AG08395 (cell line): ENCODE results near the gene SLC39A7.

ENCODE experiments used
- DNase-seq: peaks from one replicate; pipeline ENCODE4 v3.0.0; 2012; ENCODE audit warnings: mixed read lengths, low spot score

SLC39A7 gene

DNA sequence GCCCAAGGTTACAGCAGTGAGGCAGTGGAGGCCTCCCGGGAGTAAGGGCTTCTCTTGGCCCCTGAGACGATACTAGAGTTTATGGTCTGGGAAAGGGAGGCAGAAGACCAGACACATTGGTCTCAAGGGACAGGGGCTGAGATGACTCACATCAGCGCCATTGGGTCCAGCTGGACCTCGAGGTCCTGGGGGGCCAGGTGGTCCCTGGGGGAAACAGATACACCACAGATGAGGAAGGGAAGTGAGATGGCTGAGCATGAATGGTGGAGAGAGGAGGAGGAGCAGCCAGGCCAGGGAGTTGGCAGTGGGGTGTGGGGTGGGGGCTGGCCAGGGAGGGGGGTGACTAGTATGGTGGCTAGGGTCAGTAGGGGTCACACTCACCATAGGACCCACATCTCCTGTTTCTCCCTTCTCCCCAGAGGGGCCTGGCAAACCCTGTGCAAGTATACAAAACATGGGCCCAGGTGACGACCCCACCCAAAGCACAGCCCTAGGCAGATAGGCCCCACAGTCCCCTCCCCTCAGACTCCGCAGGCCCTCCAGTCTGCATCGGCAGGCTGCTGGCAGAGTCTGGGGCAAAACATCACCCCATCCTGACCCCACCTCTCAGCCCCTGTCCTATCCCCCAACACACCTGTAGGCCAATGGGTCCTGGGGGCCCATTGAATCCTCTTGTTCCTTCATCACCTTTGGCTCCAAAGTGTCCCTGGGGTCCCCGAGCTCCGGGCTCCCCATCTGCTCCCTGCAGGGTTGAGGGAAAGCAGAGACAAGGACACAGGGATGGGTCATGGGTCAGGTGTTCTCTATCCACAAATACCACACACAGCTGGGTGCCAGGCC is 30.3 kb upstream of the SLC39A7 start:
- DNase-seq: no peak

DNA sequence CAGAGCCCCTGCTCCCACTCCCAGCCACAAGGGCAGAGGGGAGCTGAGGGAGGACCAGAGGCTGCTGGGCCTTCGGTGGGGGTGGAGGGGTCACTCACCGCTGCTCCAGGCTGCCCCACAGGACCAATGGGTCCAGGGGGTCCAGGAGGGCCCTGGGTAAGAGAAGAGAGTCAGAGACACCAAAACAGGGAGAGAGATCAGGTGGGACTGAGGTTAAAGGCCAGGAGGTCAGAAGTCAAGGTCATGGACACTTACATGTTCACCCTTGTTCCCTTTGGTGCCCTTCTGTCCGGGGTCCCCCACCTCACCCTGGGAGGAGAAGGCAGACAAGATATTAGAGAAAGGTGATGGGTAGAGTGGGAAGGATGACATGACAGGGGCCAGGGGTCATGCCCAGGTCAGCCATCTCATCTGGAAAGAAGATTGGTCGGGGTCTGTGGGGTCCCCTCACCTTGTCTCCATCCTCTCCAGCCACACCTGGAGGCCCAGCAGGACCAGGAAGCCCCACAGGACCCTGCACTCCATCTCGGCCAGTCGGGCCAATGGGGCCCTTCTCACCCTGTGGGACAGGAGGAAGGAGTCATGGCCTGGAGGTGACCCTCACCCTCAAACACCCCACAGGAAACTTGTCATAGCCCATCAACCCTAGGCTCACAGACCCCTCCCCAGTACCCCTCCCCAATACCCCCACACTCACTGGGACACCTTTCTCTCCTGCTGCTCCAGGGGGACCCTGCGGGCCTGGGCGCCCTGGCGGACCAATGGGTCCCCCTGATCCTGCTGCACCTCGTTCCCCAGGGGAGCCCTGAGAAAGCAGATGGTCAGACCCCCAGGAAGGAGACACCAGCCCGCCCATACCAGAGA is 29.4 kb upstream of the SLC39A7 start:
- DNase-seq: no peak

DNA sequence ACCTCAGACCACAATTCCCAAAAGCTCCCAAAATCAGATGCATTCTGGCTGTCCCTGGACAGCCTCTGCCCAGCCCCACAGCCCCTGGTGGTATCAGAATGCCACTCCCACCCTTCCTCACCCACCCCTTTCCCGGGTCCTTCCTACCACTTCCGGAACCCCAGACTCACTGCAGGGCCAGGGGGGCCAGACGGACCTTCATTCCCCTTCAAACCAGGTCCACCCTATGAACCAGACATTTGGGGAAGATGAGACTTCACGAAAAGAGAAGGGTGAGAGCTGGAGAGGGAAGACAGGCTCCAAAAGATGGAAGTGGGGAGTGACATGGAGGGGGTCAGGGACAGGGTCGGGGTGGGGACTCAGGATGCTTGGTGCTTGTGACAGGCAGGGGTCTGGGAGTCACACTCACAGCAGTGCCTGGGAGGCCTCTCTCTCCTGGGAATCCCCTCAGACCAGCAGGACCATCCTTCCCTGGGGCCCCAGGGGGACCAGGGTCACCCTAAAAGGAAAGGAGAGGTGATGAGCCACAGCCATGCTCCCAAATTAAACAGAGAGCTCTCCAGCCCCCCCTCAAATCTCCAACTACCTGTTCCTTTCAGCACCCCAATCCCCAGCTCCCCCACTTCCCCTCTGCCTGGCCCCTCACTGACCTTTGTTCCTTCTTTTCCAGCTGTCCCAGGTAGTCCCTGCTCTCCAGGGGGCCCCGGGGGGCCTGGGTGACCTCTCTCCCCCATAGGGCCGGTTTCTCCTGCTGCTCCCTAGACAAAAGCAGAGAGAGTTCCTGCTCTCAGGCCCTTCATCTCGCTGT is 28.6 kb upstream of the SLC39A7 start:
- DNase-seq: no peak

GRCh38 chr6:33172688-33173534 is 27.8 kb upstream of the SLC39A7 start:
- DNase-seq: peak; percentile 76

DNA sequence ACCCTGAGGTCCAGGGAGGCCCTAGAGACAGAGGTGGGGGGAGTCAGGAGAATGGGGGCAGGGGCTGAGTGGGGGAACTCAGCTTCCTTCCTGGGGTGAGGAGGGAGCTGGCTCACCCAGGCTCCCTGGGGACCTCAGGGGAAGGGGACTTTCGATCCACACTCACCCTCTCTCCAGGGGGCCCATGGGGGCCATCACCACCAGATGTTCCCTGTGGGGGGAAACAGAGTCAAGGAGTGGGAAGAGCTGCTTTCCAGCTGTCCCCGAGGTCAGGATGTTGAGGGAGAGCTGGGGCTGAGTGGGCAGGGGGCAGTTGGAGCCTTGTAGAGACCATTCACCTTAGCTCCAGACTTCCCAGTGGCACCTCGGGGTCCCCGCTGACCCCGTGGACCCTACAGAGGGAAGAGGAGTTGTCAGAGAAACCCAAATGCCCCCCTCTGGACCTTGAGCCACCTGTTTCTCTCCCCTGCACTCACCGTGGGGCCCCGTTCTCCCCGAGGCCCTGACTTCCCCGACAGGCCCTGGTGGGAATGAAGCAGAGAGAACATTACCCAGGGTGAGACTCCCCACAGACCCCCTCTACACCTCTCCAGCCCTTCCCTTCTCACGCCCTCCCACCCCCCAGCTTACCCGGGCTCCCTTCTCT is 27.0 kb upstream of the SLC39A7 start:
- no peak for DNase-seq

- no peak for DNase-seq
These were observed 25.9 kb upstream of the SLC39A7 start for GRCh38 chr6:33174784-33175183.

DNA sequence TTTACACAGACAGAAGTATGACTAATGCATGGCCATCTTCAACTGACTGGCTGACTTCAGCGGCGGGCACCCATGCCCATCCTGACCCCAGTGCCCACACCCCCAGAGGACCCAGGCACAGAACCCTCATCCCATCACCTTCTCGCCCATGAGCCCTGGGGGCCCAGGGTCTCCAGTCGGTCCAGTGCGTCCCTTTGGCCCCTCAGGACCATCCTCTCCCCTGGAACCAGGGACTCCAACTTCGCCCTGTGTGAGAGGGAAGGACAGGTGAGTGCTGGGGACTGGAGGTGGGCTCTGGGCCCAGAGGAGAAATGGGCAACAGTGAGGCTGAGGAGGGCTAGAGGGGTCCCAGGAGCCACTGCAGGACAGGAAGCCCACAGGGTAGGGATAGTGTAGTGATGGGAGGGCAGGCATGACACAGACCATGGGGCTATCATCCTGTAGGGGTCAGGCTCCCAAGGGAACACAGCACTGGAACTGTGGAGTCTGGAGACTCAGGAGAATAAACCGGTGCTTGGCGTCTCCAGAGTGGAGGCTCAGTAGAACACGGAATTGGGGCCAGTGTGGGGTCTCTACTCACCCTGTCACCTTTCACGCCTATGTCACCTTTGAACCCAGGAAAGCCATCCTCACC is 25.1 kb upstream of the SLC39A7 start:
- no peak for DNase-seq

- no peak for DNase-seq
These were observed 23.8 kb upstream of the SLC39A7 start for GRCh38 chr6:33176906-33177305.

DNA sequence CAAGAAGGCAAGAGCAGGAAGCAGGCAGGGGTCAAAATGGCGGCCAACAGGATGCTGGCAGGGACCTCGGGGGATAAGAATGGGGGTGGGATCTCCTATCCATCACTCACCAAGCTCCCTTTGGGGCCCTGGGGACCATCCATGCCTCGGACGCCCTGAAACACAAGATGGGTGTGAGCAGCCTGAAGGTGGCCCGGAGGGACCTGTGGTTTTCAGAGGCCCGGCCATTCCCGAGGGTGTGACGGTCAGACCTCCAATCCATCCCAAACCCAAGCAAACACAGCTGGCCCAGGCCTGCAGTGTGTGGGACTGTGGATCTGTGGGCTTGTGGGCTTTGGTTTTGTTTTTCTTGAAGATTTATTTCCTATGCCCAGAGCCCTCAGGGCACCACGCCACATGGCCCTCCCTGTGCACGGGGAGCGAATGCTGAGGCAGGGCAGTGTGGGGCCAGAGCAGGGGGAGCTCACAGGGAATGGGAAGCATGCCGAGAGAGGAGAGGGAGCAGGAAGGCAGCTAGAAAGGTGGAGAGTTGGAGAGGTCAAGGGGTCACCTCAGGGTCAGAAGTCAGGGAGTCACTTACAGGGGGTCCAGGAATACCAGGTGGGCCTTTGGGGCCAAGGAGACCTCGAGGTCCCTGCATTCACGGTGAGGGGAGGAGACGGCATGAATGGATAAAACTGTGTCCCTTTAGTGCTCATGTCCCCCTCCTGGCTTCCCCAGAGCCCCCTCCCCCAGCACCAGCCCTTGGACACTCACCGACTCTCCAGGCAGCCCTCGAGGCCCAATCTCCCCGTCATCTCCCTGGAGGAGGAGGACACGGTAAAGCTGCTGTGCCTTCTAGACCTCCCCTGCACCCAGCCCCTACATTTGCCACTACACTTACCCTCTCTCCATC is 22.9 kb upstream of the SLC39A7 start:
- no peak for DNase-seq

DNA sequence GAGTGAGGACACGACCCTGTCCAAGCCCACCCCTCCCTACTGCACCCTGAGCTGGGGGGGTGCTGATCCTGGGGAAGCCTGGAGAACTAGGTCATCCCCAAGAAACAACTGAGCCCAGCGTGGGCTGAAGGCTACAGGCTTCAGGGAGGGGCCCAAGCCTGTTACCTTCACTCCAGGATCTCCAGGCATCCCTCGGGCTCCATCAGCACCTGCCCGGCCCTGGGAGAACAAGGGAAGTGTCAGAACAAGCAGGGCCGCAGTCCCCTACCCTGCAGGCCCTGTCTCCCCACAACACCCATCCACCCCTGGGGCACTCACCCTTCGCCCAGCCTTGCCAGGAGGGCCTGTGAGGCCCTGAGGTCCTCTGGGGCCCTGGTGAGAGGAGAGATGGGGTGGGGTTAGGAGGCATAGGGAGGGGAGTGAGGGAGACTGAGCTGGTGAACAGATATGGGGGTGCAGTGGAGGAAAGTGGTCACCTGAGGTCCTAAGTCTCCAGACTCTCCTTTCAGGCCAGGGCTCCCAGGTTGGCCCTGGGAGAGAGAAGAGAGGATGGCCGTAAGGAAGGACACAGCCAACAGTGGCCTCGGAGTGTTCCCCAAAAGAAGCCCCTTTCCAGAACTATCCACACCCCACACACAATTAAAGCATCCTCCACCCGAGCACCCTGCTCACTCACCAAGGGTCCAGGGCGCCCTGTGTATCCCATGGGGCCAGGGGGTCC is 21.8 kb upstream of the SLC39A7 start:
- DNase-seq: no peak

DNA sequence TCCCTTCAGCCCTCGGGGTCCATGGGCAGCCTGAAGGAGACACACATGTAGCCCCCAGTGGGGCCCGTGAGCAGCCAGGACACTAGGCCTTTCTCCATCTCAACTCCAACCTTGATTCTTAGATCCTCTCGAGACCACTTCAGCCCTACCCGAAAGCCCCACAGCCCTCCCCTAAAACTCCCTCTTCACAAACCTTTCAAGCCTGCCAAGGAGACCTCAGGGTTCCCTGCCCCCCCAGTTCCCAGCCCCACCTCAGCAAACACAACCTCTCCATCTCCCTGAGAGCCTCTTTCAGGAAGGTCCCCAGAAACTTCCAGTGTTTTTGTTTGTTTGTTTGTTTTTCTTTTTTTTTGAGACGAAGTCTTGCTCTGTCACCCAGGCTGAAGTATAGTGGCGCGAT is 19.5 kb upstream of the SLC39A7 start:
- no peak for DNase-seq

DNA sequence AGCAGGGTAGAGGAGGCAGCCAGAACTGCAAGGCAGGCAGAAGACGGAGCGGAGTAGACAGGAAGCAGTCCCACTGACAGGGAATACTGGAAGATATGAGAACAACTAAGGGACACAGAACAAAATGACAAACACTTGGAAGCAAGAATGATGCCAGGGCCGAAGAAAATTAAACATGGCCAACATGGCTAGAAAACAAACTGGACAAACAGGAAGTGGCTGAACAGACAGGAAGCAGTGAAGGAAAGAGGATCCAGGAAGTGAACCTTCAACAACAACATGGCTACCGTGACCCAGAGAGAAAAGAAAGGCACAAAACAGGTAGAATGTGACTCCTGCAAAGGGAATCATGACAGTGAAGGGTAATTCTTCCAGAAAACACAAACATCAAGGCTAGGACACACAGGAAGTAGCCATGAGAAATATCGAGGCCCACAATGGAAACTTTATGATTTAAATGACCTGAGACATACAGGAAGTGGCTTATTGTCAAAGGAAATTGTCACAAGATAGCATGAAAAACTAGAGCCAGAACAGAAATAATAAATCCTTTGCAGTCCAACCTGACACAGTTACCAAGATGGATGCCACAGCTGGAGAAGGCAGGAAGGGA is 17.5 kb upstream of the SLC39A7 start:
- DNase-seq: no peak

DNA sequence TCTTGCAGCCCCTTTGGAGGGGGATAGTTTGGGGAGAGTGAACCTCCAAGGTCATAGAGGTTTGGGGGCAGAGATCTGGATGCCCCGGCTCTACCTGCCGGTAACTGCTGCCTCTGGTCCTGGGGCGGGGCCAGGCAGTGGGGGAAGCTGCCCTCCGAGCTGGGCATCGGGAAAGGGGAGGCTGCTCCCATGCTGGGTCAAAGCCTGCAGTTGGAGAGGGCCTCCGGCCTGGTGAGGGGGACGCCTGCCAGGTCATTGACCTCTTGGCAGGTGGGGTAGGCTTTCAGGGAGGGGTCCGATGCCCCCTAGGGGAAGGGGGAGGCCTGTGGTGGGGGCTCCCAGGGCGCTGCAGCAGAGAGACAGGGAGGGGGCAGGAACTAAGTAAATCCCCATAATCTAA is 15.5 kb upstream of the SLC39A7 start:
- no peak for DNase-seq

GRCh38 chr6:33185654-33186187 is 14.9 kb upstream of the SLC39A7 start:
- DNase-seq: no peak

DNA sequence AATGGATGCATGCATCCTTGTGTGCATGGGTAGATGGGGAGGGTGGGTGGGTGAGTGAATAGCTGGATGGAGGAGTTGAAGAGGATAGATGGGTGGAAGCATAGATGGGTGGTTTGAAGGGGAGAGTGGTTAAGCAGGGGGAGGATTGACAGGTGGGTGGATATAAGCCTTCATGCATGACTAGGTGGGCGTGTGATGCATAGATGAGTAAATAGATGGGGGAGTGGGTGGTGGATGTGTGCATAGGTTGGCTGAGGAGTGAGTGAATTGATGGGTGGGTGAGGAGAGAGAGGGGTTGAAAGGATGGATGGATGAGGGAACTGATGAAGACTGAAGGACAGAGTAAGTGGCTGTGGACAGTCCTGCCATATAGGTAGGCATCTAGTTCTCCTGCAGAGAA is 12.9 kb upstream of the SLC39A7 start:
- no peak for DNase-seq

GRCh38 chr6:33189164-33189563 is 11.5 kb upstream of the SLC39A7 start:
- DNase-seq: no peak

- no peak for DNase-seq
These were observed 10.8 kb upstream of the SLC39A7 start for GRCh38 chr6:33189625-33190448.
